ENCODE results near the gene ABCB8.

The ABCB8 gene

GRCh38 chr7:151016942-151017341 is 11.3 kb upstream of the ABCB8 start:
- TF ChIP-seq, protein P1, sequence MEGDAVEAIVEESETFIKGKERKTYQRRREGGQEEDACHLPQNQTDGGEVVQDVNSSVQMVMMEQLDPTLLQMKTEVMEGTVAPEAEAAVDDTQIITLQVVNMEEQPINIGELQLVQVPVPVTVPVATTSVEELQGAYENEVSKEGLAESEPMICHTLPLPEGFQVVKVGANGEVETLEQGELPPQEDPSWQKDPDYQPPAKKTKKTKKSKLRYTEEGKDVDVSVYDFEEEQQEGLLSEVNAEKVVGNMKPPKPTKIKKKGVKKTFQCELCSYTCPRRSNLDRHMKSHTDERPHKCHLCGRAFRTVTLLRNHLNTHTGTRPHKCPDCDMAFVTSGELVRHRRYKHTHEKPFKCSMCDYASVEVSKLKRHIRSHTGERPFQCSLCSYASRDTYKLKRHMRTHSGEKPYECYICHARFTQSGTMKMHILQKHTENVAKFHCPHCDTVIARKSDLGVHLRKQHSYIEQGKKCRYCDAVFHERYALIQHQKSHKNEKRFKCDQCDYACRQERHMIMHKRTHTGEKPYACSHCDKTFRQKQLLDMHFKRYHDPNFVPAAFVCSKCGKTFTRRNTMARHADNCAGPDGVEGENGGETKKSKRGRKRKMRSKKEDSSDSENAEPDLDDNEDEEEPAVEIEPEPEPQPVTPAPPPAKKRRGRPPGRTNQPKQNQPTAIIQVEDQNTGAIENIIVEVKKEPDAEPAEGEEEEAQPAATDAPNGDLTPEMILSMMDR (IDR thresholded peaks at IDR 0.05; ENCODE audit: low read depth, low read length, missing control alignments) = no peak
- Histone ChIP-seq H3K4me3 (ENCODE audit: low read depth, low read length) (no peak overlapping the region), H3K36me3 (replicated peaks) (no peaks in the 10 kb centered on the region), H3K27me3 (replicated peaks) (peaks cover 33% of the 10 kb centered on the region), H3K27ac (no peak overlapping the region)
- DNase-seq = no peak
- in situ Hi-C loops (cut with HindIII; ENCODE audit: low pct_ligation_motif_present, low sequenced_read_pairs) = no loop called here

- TF ChIP-seq, protein P1 (IDR thresholded peaks at IDR 0.05; ENCODE audit: low read depth, low read length, missing control alignments) = no peak
- H3K4me3 ChIP-seq (ENCODE audit: low read depth, low read length) = no peak overlapping the region
- DNase-seq = no peak
- no peaks in the 10 kb centered on the region for H3K36me3 ChIP-seq (replicated peaks)
- H3K27ac ChIP-seq = no peak overlapping the region
- peaks cover 31% of the 10 kb centered on the region for H3K27me3 ChIP-seq (replicated peaks)
- in situ Hi-C loops (cut with HindIII; ENCODE audit: low pct_ligation_motif_present, low sequenced_read_pairs) = no loop called here
Measured at GRCh38 chr7:151017370-151017952, 10.8 kb upstream of the ABCB8 start.

DNA sequence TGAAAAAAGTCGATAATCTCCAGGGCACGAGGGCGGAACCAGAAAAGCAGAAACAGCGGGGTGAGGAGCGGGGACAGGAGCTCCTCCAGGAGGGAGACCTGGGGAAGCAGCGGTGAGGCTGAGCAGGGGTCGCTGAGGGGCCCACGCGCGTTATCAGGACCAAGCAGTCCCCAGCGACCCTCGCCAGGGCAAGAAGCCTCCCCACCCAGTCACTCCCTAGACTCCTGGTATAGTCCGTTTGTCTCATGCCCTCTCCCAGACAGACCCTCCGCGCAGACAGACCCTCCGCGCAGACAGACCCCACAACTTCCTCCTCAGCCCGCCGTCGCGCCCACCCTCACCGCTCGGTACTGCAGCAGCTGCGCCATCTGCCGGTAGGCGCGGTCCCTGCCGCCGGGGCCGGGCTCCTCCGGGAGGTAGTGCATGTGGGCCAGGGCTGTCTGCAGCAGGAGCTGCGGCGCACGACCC is 10.3 kb upstream of the ABCB8 start:
- Histone ChIP-seq H3K27me3 (replicated peaks) (peaks cover 29% of the 10 kb centered on the region), H3K4me3 (ENCODE audit: low read depth, low read length) (no peak overlapping the region), H3K27ac (no peak overlapping the region)

GRCh38 chr7:151018421-151019129 is 9.7 kb upstream of the ABCB8 start:
- in situ Hi-C loops (cut with HindIII; ENCODE audit: low pct_ligation_motif_present, low sequenced_read_pairs) = no loop called here
- peaks cover 27% of the 10 kb centered on the region for H3K27me3 ChIP-seq (replicated peaks)
- TF ChIP-seq, protein P1 (IDR thresholded peaks at IDR 0.05; ENCODE audit: low read depth, low read length, missing control alignments) = no peak
- H3K36me3 ChIP-seq (replicated peaks) = no peaks in the 10 kb centered on the region
- no peak overlapping the region for H3K27ac ChIP-seq
- no peak for DNase-seq
- H3K4me3 ChIP-seq (ENCODE audit: low read depth, low read length) = peak overlapping the region; percentile 15

More for the DNA sequence above, 10.3 kb upstream of the ABCB8 start:
- no peaks in the 10 kb centered on the region for H3K36me3 ChIP-seq (replicated peaks)
- in situ Hi-C loops (cut with HindIII; ENCODE audit: low pct_ligation_motif_present, low sequenced_read_pairs) = no loop called here
- DNase-seq = peak; percentile 35
- TF ChIP-seq, protein P1 (IDR thresholded peaks at IDR 0.05; ENCODE audit: low read depth, low read length, missing control alignments) = peak; percentile 93

DNA sequence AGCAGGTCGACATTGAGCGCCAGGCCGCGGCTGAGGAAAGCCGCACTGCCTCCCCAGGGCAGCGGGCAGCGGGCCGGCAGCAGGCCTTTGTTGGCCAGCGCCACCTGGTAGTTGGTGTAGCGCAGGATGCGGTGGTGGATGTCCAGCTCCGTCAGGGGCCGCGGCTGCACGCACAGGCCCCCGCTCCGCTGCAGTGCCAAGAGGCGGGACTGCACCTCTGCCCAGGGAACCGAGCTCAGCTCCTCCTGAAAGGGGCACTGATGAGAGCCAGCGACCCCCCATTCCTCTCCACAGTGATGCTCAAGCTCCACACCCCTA is 9.2 kb upstream of the ABCB8 start:
- Histone ChIP-seq H3K27ac (no peak overlapping the region), H3K4me3 (ENCODE audit: low read depth, low read length) (no peak overlapping the region), H3K27me3 (replicated peaks) (peaks cover 27% of the 10 kb centered on the region), H3K36me3 (replicated peaks) (no peaks in the 10 kb centered on the region)
- in situ Hi-C loops (cut with HindIII; ENCODE audit: low pct_ligation_motif_present, low sequenced_read_pairs) = no loop called here
- no peak for DNase-seq
- TF ChIP-seq, protein P1 (IDR thresholded peaks at IDR 0.05; ENCODE audit: low read depth, low read length, missing control alignments) = no peak

Measured in brain microvascular endothelial cell (primary cell).